Activated T-cell treated with anti-CD3 and anti-CD28 coated beads for 4 hours (primary cell): Measurements from ENCODE around the gene PACRGL.
"Not testable (repeated sequence)": the region's sequence is repeated elsewhere in the genome, so short reads cannot be mapped to it uniquely, and the experiment has no call there.

Experiments
- DNase-seq: peaks from one replicate; pipeline ENCODE4 v3.0.0-alpha.2; 2020

PACRGL gene

DNA sequence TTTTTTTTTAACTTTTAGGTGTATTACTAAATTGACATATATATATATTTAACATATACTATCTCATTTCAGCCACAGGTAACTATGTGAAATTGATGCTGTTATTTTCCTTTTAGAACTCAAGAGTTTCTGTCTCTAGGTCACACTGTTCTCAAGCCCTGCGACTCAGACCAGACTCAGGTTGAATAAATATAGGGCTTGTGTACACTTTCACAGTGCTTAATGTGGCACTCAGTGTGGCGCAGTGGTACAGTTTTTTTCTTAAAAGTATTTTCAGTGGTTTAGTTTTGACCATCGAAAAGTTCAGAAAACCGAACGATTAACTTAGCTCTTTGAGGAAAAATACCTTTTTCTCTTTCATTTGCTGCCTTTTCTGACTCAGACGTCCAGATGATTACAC lies 24.7 kb downstream of the PACRGL start:
- DNase-seq: no peak

DNA sequence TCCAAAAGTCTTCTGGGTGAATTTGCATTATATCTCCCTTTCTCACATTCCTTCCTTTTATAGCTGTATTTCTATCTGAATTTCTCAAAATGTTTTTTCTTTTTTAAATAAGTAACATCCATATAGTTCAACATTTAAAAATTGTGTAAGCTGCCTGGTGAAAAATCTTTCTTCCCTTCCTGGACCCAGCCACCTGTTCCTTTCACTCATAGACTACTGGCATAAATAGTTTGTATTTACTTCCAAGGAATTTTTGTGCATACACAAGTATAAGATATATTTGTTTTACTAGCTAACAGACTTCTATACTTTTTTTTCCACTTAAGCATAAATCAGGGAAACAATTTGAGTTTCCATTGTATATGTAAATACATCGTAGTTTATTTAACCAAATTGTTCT lies 35.7 kb downstream of the PACRGL start:
- DNase-seq: no peak

DNA sequence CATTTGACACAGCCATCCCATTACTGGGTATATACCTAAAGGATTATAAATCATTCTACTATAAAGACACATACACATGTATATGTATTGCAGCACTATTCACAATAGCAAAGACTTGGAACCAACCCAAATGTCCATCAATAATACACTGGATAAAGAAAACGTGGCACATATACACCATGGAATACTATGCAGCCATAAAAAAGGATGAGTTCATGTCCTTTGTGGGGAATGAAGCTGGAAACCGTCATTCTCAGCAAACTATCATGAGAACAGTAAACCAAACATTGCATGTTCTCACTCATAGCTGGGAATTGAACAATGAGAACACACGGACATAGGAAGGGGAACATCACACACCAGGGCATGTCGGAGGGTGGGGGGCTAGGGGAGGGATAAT lies 45.7 kb downstream of the PACRGL start:
- DNase-seq: not testable (repeated sequence)

DNA sequence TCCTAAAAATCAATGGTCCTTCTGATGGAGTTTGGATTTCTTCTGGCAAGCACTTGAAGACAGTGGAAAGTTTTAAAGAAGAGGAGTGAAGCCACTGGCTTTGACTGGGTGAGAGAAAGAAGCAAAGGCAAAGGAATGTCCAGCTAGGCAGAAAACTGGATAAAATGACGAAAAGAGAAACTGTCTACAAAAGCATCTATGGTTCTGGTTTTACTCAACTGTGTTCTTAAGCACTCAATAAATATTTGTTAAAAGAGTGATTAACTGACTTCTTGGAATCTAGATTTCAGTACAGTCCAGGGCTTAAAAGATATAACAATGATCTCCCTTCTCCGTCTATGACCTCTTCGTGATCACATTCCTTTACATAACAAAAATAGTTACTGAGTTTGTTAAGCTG lies 52.4 kb downstream of the PACRGL start:
- DNase-seq: no peak

DNA sequence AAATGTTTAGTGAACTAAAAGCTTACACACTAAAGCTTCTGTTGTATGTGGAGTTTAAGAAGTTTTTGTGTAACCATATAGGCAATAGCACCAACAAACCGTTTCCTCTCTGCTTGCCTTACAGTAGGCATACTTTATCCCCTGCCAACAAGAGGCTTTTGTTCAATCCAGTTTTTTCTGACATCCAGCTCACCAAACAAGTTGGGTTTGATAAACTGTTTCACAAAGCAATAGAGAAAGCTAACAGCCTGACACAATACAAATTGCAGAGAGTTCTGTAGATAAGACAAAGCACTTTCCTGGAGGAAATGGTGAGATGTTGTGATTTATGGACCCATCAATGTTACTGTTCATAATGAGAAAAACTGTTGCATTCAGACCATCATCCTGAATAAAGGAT lies 53.8 kb downstream of the PACRGL start:
- DNase-seq: no peak

DNA sequence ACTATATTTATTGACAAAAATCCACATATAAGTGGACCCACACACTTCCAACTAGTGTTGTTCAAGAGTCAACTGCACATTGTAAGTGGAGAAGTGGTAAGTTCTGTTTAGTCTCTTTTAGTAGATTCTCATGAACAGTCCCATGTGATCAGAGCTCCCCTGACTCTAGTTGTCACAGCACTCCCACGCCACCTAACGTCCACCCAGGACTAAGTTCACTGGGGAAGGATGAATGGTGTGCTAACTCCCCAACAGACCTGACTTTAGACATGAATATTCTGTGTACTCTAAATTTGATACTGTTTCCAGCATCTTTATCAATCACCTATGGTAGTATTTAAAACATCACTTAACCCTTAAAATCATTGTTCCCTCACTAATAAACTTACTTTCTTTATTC lies 59.8 kb downstream of the PACRGL start:
- DNase-seq: no peak

DNA sequence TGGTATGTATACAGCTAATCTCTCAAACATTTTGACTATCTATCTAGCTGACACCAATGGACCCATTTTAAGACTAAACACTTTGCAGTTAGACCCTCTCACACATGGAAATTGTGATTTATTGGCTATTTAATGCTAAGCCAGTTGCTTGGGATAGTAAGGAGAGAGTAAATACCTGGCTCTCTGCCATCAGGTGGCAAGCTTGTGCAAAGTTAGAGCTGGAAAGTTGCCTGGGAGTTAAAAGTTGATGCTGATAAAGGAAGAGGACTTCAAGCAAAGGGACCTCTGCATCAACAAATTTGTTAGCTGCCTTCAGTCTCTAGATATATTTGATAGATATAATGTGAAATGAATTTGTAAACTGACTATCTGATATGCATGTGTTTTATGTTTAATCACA lies 61.1 kb downstream of the PACRGL start:
- no peak for DNase-seq

DNA sequence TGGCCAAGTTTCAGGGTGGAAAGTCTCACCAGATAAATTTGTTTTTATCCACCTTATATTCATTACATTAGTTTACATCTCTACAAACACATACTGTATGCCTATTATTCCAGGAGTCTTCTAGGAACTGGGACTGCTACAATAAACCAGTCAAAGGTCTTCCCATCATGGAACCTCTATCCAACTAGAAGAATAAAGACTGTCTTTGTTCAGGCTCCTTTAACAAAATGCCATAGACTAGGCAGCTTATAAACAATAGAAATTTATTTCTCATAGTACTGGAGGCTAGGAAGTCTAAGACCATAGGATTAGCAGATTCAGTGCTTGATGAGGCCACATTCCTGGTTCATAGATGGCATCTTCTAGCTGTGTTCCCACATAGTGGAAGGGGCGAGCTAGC lies 61.6 kb downstream of the PACRGL start:
- DNase-seq: no peak

DNA sequence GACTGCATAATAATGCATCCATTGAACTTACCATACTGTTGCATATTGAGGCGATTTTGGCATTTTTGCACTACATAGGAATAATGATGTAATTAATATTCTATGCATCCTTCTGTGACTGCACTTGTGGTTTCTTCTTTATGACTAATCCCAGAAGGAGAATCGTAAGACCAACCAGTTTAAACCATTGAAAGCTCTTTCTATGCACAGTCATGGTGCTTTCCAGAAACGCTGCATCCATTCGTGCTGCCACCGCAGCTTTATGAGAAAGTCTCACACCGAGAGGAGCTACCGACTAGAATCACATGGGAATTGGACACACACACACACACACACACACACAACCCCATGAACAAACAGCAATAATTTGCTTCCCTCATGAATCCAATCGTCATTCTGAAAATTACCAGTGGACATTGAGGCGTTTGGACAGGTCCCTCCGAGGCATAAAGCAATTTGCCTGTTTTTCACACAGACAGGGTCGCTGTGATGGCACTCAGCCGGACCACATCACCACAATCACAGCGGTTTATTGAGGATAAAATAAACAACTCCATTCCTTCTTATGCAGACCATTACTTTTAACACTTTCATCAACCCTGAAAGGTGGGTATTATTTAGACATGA lies 64.2 kb downstream of the PACRGL start:
- DNase-seq: no peak

DNA sequence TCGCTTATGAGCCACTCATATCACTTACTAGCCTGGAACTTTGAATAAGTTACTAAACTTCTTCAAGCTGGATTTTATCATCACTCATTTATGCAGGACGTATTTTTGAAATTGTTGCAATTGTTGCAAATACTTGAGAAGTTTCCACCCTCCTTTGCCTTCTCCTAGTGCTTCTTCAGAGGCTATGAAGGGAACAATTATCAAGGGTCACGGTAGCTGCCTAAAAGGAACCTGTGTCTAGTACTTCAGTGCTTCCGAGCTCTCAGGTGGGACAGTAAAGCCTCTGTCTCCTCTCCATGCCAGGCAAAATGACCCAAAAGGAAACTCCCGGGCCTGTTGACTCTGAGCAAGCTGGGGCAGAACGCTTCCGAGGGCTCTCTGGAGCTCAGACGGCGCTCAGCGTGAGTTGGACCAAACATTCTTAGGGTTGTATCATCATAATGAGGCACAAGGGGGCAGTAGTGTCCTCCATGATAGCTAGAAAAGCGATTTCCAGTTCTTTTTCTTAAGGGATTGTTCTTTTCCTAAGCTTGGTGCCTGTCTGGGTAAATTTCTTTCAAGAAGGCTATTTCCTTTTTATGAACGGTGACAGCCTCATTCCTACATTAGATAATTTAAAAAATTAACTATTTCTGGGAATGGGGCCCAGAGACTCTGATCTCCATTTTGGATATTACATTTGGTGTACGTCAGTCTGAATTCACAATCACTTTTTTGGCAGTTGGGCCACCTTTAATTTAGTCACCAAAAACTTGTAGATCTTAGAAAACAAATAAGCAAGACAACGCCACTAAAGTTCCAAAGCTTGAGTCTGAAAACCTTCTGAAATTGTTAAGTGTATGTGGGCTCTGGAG lies 73.1 kb downstream of the PACRGL start:
- no peak for DNase-seq

DNA sequence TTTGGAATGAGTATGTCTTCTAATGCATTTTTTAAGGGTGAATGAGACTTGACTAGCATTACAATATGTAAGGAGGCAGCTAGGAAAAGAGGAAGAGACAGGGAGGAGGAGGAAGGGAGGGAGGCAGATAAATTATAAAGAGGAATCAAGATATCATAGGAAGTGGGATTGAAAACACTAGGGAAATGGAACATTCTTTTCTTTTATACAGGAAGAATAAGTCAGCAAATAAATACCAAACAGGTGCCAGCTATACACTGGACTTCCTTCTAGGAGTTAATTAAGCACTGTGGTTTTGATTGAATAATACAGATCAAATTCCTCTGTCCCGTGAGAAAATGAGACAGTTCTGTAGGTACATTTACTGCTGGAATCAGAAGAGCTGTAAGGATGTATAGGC lies 78.6 kb downstream of the PACRGL start:
- no peak for DNase-seq

DNA sequence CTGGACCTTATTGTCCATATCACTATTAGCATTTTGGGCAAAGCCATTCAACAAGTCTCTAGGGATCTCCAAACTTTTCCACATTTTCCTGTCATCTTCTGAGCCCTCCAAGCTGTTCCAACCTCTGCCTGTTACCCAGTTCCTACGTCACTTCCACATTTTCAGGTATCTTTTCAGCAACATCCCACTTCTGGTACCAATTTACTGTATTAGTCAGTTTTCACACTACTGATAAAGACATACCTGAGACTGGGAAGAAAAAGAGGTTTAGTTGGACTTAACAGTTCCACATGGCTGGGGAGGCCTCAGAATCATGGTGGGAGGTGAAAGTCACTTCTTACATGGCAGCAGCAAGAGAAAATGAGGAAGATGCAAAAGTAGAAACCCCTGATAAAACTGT lies 82.9 kb downstream of the PACRGL start:
- DNase-seq: not testable (repeated sequence)

DNA sequence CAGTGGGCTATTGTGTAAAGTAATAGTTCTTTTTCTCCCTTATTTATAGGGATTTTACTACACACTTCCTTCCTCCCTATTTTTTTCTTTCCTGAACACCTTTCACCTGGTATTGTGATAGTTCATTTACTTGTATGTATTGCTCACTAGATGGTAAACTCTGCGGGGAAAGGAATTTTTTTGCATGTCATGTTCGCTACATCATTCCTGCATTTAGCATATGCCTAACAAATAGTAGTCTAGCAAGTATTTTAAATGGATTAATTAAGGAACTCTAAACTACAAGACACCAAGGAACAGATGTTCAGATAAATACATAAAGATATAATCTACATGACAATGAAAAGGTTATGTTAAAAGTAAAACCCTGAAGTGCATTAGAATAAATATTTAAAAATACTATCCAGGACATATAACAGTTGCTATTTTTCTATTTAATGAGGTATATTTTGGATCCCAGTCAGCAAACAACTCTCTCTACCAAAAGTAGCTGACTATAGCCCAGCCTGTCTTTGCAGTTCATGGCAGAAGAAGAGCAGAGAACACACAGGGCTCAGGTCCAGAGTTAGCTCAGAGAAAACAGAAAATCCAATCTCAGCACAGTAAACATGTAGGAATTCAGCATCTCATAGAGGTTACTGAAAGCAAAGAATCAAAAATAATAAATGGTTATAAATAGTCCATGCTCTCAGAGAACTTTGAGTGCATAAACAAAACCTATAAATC lies 87.8 kb downstream of the PACRGL start:
- no peak for DNase-seq
